WTC11 (cell line): ENCODE data around the gene UTP4.

Experiments used
- AFF4 ChIP-seq: sonication (generic); formaldehyde crosslinking; IDR thresholded peaks from 2 replicates; pipeline ENCODE4 v1.8.1; 2023; ENCODE audit warnings: mild to moderate bottlenecking, missing genetic modification reagents, borderline replicate concordance
- ATF3 ChIP-seq: sonication (generic); formaldehyde crosslinking; conservative IDR thresholded peaks from 2 replicates; pipeline ENCODE4 v1.8.1; 2022; ENCODE audit warnings: mild to moderate bottlenecking, missing genetic modification reagents
- CTCF ChIP-seq: fragments of 200-600 bp; IDR thresholded peaks from 2 replicates; pipeline ENCODE4 v1.8.0; 2022; ENCODE audit warnings: antibody characterized with exemption
- E2F5 ChIP-seq: sonication (generic); formaldehyde crosslinking; IDR thresholded peaks from 2 replicates; pipeline ENCODE4 v1.8.1; 2022; ENCODE audit warnings: mild to moderate bottlenecking, moderate library complexity, missing genetic modification reagents
- ESRRA ChIP-seq: sonication (generic); formaldehyde crosslinking; IDR thresholded peaks from 2 replicates; pipeline ENCODE4 v1.8.1; 2022; ENCODE audit warnings: mild to moderate bottlenecking, missing genetic modification reagents, borderline replicate concordance
- MAX ChIP-seq: sonication (generic); formaldehyde crosslinking; IDR thresholded peaks from 2 replicates; pipeline ENCODE4 v1.8.0; 2022; ENCODE audit warnings: mild to moderate bottlenecking, missing genetic modification reagents
- STAT6 ChIP-seq: sonication (generic); formaldehyde crosslinking; conservative IDR thresholded peaks from 2 replicates; pipeline ENCODE4 v1.8.1; 2023; ENCODE audit warnings: mild to moderate bottlenecking, low read depth, missing genetic modification reagents, moderate library complexity

- no peak for TF ChIP-seq AFF4 (CRISPR knock-in tag)
- no peak for TF ChIP-seq CTCF
- TF ChIP-seq MAX (CRISPR knock-in tag), result no peak
- no peak for TF ChIP-seq STAT6 (CRISPR knock-in tag)
- no peak for TF ChIP-seq ATF3 (CRISPR knock-in tag)
- TF ChIP-seq ESRRA, result no peak
- no peak for TF ChIP-seq E2F5
Observed at GRCh38 chr16:69188236-69188549, 55.7 kb downstream of the UTP4 start.
